Caco-2 (cell line): Measurements from ENCODE around the gene HSPA1B. TPM values are rescaled to one million over a fixed set of nuclear protein-coding genes. Genes with fewer than 3 reads are reported as not detected.

Experiments
- BruUV-seq: library from RNA; stranded (reverse); fragments of 400-500 nt; replicated peaks from 2 replicates; lab custom pipeline; 2021; lab: Mats Ljungman, UMichigan
- CTCF ChIA-PET: fragments of 300-600 bp; sonication (Branson Sonifier 250); formaldehyde crosslinking; loops from one replicate; lab custom pipeline; 2022; ENCODE audit warnings: antibody characterized with exemption; lab: Charles Lee
- POLR2A ChIA-PET: fragments of 300-600 bp; sonication (Branson Sonifier 250); formaldehyde crosslinking; loops from one replicate; lab custom pipeline; 2022; ENCODE audit warnings: antibody characterized with exemption; lab: Charles Lee
- DNase-seq, 2 experiments: peaks; one replicate each; pipeline versions ENCODE4 v3.0.0 to v3.0.0-alpha.2; 2020 to 2022
- H3K27me3 ChIP-seq: replicated peaks from 2 replicates; pipeline ENCODE4 v1.6.0; 2011; ENCODE audit warnings: low read length; ENCODE audit not compliant: control insufficient read depth, insufficient read depth
- H3K36me3 ChIP-seq: 2 replicates; pipeline ENCODE4 v1.5.1; 2011; ENCODE audit warnings: low read length; ENCODE audit not compliant: control insufficient read depth, insufficient read depth
- H3K4me1 ChIP-seq: fragments of 250-450 bp; sonication (Bioruptor Pico); 2 replicates; pipeline ENCODE4 v1.5.1; 2020; ENCODE audit warnings: mild to moderate bottlenecking
- H3K4me3 ChIP-seq: 2 replicates; pipeline ENCODE4 v1.5.1; 2011; ENCODE audit warnings: low read depth, mild to moderate bottlenecking, control low read depth, low read length
- H3K9me3 ChIP-seq: fragments of 250-450 bp; sonication (Bioruptor Pico); 2 replicates; pipeline ENCODE4 v1.5.1; 2020; ENCODE audit warnings: mild to moderate bottlenecking, moderate library complexity
- H3K27ac Mint-ChIP-seq: one replicate; pipeline ENCODE4 v1.8.0; 2022; ENCODE audit warnings: mixed read lengths; ENCODE audit not compliant: unreplicated experiment
- H3K27me3 Mint-ChIP-seq: one replicate; pipeline ENCODE4 v1.8.0; 2022; ENCODE audit warnings: mixed read lengths; ENCODE audit not compliant: insufficient read depth, unreplicated experiment
- H3K36me3 Mint-ChIP-seq: one replicate; pipeline ENCODE4 v1.8.0; 2022; ENCODE audit warnings: mild to moderate bottlenecking, mixed read lengths; ENCODE audit not compliant: insufficient read depth, unreplicated experiment
- H3K4me1 Mint-ChIP-seq: one replicate; pipeline ENCODE4 v1.8.0; 2022; ENCODE audit warnings: low read depth, mixed read lengths; ENCODE audit not compliant: unreplicated experiment
- H3K4me3 Mint-ChIP-seq: one replicate; pipeline ENCODE4 v1.8.0; 2022; ENCODE audit warnings: mild to moderate bottlenecking, moderate library complexity, mixed read lengths; ENCODE audit not compliant: unreplicated experiment
- H3K9me3 Mint-ChIP-seq: one replicate; pipeline ENCODE4 v1.8.0; 2022; ENCODE audit warnings: mixed read lengths; ENCODE audit not compliant: unreplicated experiment
- CTCF ChIP-seq, 2 experiments: fragments of 200-600 bp in 1 of 2; IDR thresholded peaks; 1 replicate in 1 of 2; 2 replicates in 1 of 2; pipeline versions ENCODE4 v1.5.1 to v1.8.0; 2011 to 2022; ENCODE audit warnings: antibody characterized with exemption in 1 of 2, control low read depth in 1 of 2, inconsistent platforms in 1 of 2, low read depth in 1 of 2, low read length in 1 of 2, mild to moderate bottlenecking in 1 of 2, moderate library complexity in 1 of 2; ENCODE audit not compliant: insufficient read depth in 1 of 2, severe bottlenecking in 1 of 2, unreplicated experiment in 1 of 2
- intact Hi-C: fragments of 100-400 bp; cut with micrococcal nuclease; formaldehyde crosslinking; loops from one replicate; pipeline ENCODE4 v1.10.0; 2022; ENCODE audit not compliant: unreplicated experiment
- total RNA-seq: library from RNA; stranded (reverse); gene quantifications from 2 replicates; pipeline ENCODE4 v1.2.3, GENCODE V29; 2022

The HSPA1B gene
- total RNA-seq, 1 experiment from 2014 or later = 99.0 TPM

DNA sequence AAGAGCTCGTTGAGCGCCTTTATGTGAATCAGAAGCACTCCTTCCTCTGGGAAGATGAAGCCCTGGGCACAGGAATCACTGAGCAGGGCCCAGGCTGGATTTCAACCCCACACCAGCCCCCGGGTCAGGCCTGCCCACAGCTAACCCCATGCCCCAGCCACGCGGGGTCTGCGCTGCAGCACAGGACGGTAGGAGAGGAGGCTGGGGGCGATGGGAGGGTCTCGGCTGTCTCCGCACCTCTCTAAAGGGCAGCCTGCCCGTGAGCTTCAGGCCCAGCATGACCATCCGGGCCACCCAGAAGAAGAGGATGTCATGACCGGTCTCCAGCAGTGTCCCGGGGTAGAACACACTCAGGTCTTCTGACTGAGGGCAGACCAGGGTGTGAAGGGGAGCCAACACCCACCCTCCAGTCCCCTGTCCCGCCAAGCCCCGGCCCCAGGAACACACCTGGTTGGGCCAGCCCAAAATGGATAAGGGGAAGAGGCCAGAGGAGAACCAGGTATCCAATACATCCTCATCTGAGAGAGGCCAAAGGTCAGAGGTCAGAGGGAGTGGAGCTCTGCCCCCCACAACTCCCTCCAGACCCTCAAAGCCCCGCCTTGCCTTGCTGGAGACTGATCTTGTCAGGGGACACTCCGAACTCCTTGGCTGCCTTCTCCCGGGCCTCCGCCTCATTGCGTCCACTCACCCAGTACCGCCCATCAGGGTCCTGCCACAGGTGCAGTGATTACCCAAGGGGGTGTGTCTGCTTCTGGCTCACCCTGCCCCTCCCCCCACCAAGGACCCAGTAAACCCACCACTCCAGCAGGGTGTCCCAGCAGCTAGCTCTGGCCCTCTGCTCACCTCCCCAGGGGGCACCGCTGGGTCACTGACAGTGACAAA is 46.1 kb upstream of the HSPA1B start:
- Histone ChIP-seq H3K9me3 (no peaks in the 10 kb centered on the region), H3K4me3 (no peak overlapping the region), H3K27me3 (no peaks in the 10 kb centered on the region), H3K36me3 (no peaks in the 10 kb centered on the region), H3K4me1 (peaks cover 13% of the 10 kb centered on the region)
- no peak overlapping the region for H3K4me3 Mint-ChIP-seq
- DNase-seq = no peak
- ChIA-PET CTCF (no interaction called here), POLR2A (interaction anchor here (0.6 kb wide), 1 partner anchor 158 kb away, joined by 4 read pairs; no protein-coding TSS in a partner anchor)
- intact Hi-C loops = no loop called here
- no peak for TF ChIP-seq CTCF (IDR thresholded peaks at IDR 0.05; ENCODE audit: insufficient read depth in 1 of 2, low read depth in 1 of 2, low read length in 1 of 2, severe bottlenecking in 1 of 2, unreplicated experiment in 1 of 2)
- H3K4me1 Mint-ChIP-seq = peaks cover 1% of the 10 kb centered on the region
- no peak overlapping the region for H3K27ac Mint-ChIP-seq
- peaks cover 56% of the 10 kb centered on the region for H3K36me3 Mint-ChIP-seq
- no peaks in the 10 kb centered on the region for H3K9me3 Mint-ChIP-seq
- no TSS peak for BruUV-seq
- H3K27me3 Mint-ChIP-seq = no peaks in the 10 kb centered on the region

- no peak for TF ChIP-seq CTCF (IDR thresholded peaks at IDR 0.05; ENCODE audit: insufficient read depth in 1 of 2, low read depth in 1 of 2, low read length in 1 of 2, severe bottlenecking in 1 of 2, unreplicated experiment in 1 of 2)
Observed at GRCh38 chr6:31782126-31782855, 45.2 kb upstream of the HSPA1B start.

DNA sequence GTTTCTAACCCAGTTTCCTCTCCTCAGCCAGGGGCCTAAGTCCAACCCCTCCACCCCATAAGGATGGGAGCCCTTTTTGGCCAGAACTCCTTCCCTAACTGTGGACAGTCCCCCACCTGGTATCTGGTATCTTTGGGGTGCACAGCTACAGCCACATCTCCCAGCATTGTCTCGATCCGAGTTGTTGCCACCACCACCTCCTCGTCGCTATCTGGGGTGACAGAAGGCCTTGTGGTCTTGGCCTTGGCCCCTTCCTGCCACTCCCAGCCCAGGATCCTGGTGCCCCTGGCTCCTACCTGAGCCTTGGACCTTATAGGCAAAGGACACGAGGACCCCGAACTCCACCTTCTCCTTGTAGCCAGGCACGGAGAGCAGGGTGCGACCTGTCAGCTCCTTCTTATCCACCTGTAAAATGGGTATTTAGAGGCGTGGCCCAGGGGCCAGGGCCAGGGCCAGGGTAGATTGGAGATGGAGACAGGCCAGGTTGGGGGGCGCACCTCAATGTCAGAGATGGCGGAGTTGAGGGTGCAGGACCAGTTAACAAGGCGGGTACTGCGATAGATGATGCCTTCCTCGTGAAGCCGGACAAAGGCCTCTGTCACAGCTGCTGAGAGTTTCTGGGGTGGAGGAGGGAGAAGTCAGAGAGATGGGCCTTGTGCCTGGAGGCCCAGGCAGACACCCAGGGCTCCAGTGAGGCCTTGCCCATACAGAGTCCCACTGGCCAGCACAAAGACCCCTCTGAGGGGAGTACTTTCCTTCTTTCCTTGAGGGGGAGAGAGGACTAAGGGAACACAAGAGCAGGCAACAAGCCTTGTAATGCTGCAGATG is 43.2 kb upstream of the HSPA1B start:
- Histone ChIP-seq H3K4me3 (no peak overlapping the region), H3K9me3 (no peaks in the 10 kb centered on the region), H3K36me3 (no peaks in the 10 kb centered on the region), H3K27me3 (no peaks in the 10 kb centered on the region), H3K4me1 (no peaks in the 10 kb centered on the region)
- POLR2A ChIA-PET = no interaction called here
- DNase-seq = no peak
- no TSS peak for BruUV-seq
- H3K27me3 Mint-ChIP-seq = no peaks in the 10 kb centered on the region
- peaks cover 68% of the 10 kb centered on the region for H3K36me3 Mint-ChIP-seq
- H3K27ac Mint-ChIP-seq = no peak overlapping the region
- CTCF ChIA-PET = interaction anchor here (0.5 kb wide), 1 partner anchor 45 kb away, joined by 4 read pairs; no protein-coding TSS in a partner anchor
- H3K4me3 Mint-ChIP-seq = no peak overlapping the region
- intact Hi-C loops = no loop called here
- no peak for TF ChIP-seq CTCF (IDR thresholded peaks at IDR 0.05; ENCODE audit: insufficient read depth in 1 of 2, low read depth in 1 of 2, low read length in 1 of 2, severe bottlenecking in 1 of 2, unreplicated experiment in 1 of 2)
- H3K9me3 Mint-ChIP-seq = no peaks in the 10 kb centered on the region
- no peaks in the 10 kb centered on the region for H3K4me1 Mint-ChIP-seq

More at GRCh38 chr6:31782126-31782855, 45.2 kb upstream of the HSPA1B start:
- TSS peak; percentile 23 for BruUV-seq
- no peaks in the 10 kb centered on the region for H3K27me3 ChIP-seq
- Mint-ChIP-seq H3K4me1 (no peaks in the 10 kb centered on the region), H3K27me3 (no peaks in the 10 kb centered on the region), H3K27ac (no peak overlapping the region), H3K4me3 (no peak overlapping the region), H3K9me3 (no peaks in the 10 kb centered on the region), H3K36me3 (peaks cover 60% of the 10 kb centered on the region)
- no peaks in the 10 kb centered on the region for H3K9me3 ChIP-seq
- CTCF ChIA-PET = no interaction called here
- H3K36me3 ChIP-seq = no peaks in the 10 kb centered on the region
- peaks cover 5% of the 10 kb centered on the region for H3K4me1 ChIP-seq
- H3K4me3 ChIP-seq = no peak overlapping the region
- POLR2A ChIA-PET = no interaction called here
- intact Hi-C loops = no loop called here
- no peak for DNase-seq
